NCI-H1694 (cell line): ENCODE measurements around the gene MXD3.
"Not testable (repeated sequence)": the region's sequence is repeated elsewhere in the genome, so short reads cannot be mapped to it uniquely, and the experiment has no call there.

Experiments used
- DNase-seq: peaks from one replicate; lab custom pipeline; 2025; lab: John Stamatoyannopoulos, UW

Gene MXD3

GRCh38 chr5:177265395-177265794, 46.3 kb downstream of the MXD3 start:
- no peak for DNase-seq

DNA sequence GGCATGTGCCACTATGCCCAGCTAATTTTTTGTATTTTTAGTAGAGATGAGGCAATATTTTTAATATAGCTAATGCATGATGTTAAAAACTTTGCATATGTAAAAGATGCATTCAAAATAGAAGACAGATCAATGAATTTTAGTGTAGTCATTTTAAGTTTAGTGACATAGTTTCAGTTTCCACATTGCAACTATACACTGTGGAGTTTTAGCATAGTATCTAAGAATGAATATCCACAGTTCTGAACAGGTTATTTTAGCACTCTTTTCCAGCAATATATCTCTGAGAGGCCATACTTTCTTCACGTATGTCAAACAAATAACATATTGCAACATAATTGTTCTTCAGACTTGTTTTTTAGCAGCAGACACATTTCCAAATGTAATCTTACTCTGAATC, 47.5 kb downstream of the MXD3 start:
- DNase-seq: no peak

DNA sequence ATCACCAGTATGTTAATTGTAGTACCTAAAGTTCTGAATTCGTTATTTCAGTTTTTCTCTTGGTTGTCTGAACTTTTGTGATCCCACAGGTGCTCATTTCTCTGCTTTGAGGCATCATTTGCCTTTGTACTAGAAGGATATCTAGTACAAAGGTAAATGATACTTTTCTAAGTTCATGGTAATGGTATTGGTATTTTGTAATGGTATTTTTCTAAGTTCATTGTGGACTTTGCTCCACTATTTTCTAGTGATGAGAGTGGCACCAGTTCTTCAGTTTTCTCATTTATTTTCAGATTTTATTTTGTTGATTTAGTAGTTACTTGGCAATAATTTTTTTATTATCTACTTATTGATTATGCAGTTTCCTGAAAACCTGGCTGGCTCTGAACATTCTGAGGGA, 50.2 kb downstream of the MXD3 start:
- no peak for DNase-seq

GRCh38 chr5:177260961-177261360, 50.7 kb downstream of the MXD3 start:
- DNase-seq: no peak

DNA sequence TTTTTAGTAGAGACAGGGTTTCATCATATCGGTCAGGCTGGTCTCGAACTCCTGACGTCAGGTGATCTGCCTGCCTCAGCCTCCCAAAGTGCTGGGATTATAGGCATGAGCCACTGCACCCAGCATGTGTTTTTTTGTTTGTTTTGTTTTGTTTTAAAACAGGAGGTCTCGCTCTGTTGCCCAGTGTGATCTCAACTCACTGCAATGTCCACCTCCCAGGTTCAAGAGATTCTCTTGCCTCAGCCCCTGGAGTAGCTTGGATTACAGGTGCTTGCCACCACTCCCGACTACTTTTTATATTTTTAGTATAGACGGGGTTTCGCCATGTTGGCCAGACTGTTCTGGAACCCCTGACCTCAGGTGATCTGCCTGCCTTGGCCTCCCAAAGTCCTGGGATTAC, 53.0 kb downstream of the MXD3 start:
- not testable (repeated sequence) for DNase-seq
